K562 (cell line): ENCODE data around the gene C10orf95. TPM values are rescaled to one million over a fixed set of nuclear protein-coding genes. Genes with fewer than 3 reads are reported as not detected.

Experiments used
- HDAC8 ChIP-seq: fragments of 450-650 bp; IDR thresholded peaks from 2 replicates; pipeline ENCODE4 v1.6.1; 2016; ENCODE audit warnings: mild to moderate bottlenecking, missing genetic modification characterization, moderate library complexity, missing compliant biosample characterization
- HNRNPLL ChIP-seq: fragments of 200-400 bp; formaldehyde crosslinking; IDR thresholded peaks from 2 replicates; pipeline ENCODE4 v1.6.1; 2017; ENCODE audit warnings: low read length, low read depth, mild to moderate bottlenecking; ENCODE audit not compliant: poor library complexity, severe bottlenecking
- KHSRP ChIP-seq: fragments of 450-650 bp; IDR thresholded peaks from 2 replicates; pipeline ENCODE4 v1.6.1; 2017
- MAZ ChIP-seq, 2 experiments: fragments of 450-650 bp in 1 of 2; sonication (generic) in 1 of 2; formaldehyde crosslinking; IDR thresholded peaks in 1 of 2; conservative IDR thresholded peaks in 1 of 2; 2 replicates each; pipeline versions ENCODE4 v1.4.0 to v1.5.0; 2020; ENCODE audit warnings: mild to moderate bottlenecking in 1 of 2, missing genetic modification reagents in 1 of 2
- NEUROD1 ChIP-seq: fragments of 150-350 bp; IDR thresholded peaks from 2 replicates; pipeline ENCODE4 v1.6.1; 2014; ENCODE audit warnings: borderline replicate concordance, low read length, low read depth; ENCODE audit not compliant: partially characterized antibody
- POLR2AphosphoS5 ChIP-seq: IDR thresholded peaks from 2 replicates; pipeline ENCODE4 v1.6.1; 2011; ENCODE audit warnings: mild to moderate bottlenecking, low read depth, low read length, moderate library complexity; ENCODE audit not compliant: control insufficient read depth, insufficient read depth
- POU5F1 ChIP-seq: fragments of 150-350 bp; IDR thresholded peaks from 2 replicates; pipeline ENCODE4 v1.6.1; 2014; ENCODE audit warnings: borderline replicate concordance, low read length, low read depth, mild to moderate bottlenecking; ENCODE audit not compliant: partially characterized antibody
- RBM22 ChIP-seq: fragments of 200-400 bp; formaldehyde crosslinking; IDR thresholded peaks from 2 replicates; pipeline ENCODE4 v1.6.1; 2018; ENCODE audit warnings: low read length, low read depth; ENCODE audit not compliant: poor library complexity, severe bottlenecking
- TEAD1 ChIP-seq, 2 experiments: fragments of 450-650 bp in 1 of 2; sonication (generic) in 1 of 2; formaldehyde crosslinking; IDR thresholded peaks; 2 replicates each; pipeline versions ENCODE4 v1.4.0 to v1.8.0; 2020 to 2022; ENCODE audit warnings: mild to moderate bottlenecking in 2 of 2, missing genetic modification reagents in 1 of 2
- TEAD2 ChIP-seq: fragments of 450-650 bp; IDR thresholded peaks from 2 replicates; pipeline ENCODE4 v1.6.1; 2016; ENCODE audit warnings: missing genetic modification characterization, control low read depth, missing compliant biosample characterization
- TRIM28 ChIP-seq: fragments of 450-650 bp; IDR thresholded peaks from 2 replicates; pipeline ENCODE4 v1.6.1; 2017
- ZNF184 ChIP-seq: sonication (generic); formaldehyde crosslinking; IDR thresholded peaks from 2 replicates; pipeline ENCODE4 v1.5.0; 2020; ENCODE audit warnings: missing genetic modification reagents
- ZNF408 ChIP-seq: fragments of 250-450 bp; sonication (Bioruptor Pico); IDR thresholded peaks from 2 replicates; pipeline ENCODE4 v1.4.0; 2020; ENCODE audit warnings: low read depth, mild to moderate bottlenecking, moderate library complexity
- ZNF589 ChIP-seq: fragments of 200-800 bp; sonication (Bioruptor generic); IDR thresholded peaks from 2 replicates; pipeline ENCODE4 v1.6.1; 2016; ENCODE audit warnings: low read depth, missing genetic modification characterization, missing compliant biosample characterization
- ZNF75A ChIP-seq: fragments of 450-650 bp; formaldehyde crosslinking; IDR thresholded peaks from 2 replicates; pipeline ENCODE4 v1.4.0; 2020; ENCODE audit warnings: mild to moderate bottlenecking
- polyA plus RNA-seq, 8 experiments: library from polyadenylated mRNA; depleted of rRNA in 4 of 8; stranded (reverse) in 5 of 8; unstranded in 3 of 8; fragments of >200 nt; fragmentation: Nextera tagmentation in 2 of 8; fragmentation: Illumina TruSeq in 1 of 8; extraction: Ambion mirVana in 2 of 8; extraction: Trizol in 1 of 8; gene quantifications; 2 replicates each; pipeline versions ENCODE4 v1.2.1 to v1.2.3, GENCODE V29; 2011 to 2014; ENCODE audit warnings: inconsistent platforms in 1 of 8, missing spikeins in 1 of 8
- total RNA-seq, 7 experiments: library from RNA; depleted of rRNA in 6 of 7; stranded (reverse); fragments of >200 nt in 6 of 7; fragmentation: Illumina TruSeq in 2 of 7; extraction: Trizol in 2 of 7; gene quantifications; 2 replicates each; pipeline versions ENCODE4 v1.2.1 to v1.2.3, GENCODE V29; 2011 to 2021; ENCODE audit warnings: low replicate concordance in 1 of 7
- TF ChIP-seq, protein P1 (sequence below): sonication (generic); formaldehyde crosslinking; IDR thresholded peaks from 2 replicates; pipeline ENCODE4 v1.8.0; 2022; ENCODE audit warnings: mild to moderate bottlenecking, missing genetic modification reagents
- TF ChIP-seq, protein P2 (sequence below): sonication (generic); formaldehyde crosslinking; IDR thresholded peaks from 2 replicates; pipeline ENCODE4 v1.4.0; 2020; ENCODE audit warnings: mild to moderate bottlenecking, missing genetic modification reagents
- TF ChIP-seq, protein P3 (sequence below), 2 experiments: IDR thresholded peaks; 2 replicates each; pipeline ENCODE4 v1.6.1; 2012; ENCODE audit warnings: improper control_type of control experiment in 2 of 2, low read depth in 2 of 2, low read length in 2 of 2, borderline replicate concordance in 1 of 2

C10orf95 gene
- total and polyA plus RNA-seq, 9 of the 15 experiments (the other 6 are each of a cell fraction or from before 2014, with no cell fraction given) = 0.03 to 0.41 (median 0.17) TPM; not detected in 1

DNA sequence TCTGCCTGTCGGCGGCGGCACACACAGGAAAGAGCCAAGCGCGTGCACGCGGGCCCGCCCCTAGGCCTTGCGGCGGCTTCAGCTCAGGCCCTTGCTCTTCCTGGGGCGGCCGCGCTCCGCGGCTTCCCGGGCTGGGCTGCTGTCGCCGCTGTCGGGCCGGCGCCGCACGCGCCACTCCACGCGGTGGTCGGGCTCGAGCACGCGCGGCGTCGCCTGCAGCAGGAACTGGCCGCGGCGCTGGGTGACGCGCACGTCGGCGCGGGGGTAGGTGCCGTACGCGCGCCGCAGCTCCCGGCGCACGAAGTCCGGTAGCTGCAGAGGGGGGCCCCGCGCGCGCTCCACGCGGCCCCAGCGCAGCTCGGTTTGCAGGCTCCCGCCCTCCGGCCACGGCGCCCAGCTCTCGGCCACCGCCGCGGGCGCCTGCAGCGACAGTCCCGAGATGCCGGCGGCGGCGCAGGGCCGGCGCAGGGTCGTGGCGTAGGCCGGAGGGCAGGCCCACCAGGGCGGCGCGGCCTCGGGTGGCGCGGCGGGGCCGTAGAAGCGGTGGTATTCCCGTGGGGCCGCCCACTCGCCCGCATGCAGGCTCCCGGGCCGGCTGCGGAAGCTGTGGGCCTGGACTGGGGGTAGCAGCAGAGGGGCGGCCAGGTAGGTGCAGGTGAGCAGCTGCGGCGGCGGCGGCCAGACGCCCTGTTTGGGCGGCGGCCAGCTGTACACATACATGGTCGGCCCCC lies 804 bp downstream of the C10orf95 start (continued):
- TF ChIP-seq HDAC8 = 0 out of 2 replicates have a peak, but pooled peaks have one; percentile 27
- no peak for TF ChIP-seq POU5F1
- peak; percentile 36 for TF ChIP-seq HNRNPLL
- peak; percentile 55 for TF ChIP-seq RBM22
- TF ChIP-seq TEAD2 (tag) = no peak
- TF ChIP-seq ZNF589 (CRISPR knock-in tag) = peak; percentile 64; the same call in 1 of the 2 replicates
- TF ChIP-seq, protein P1, sequence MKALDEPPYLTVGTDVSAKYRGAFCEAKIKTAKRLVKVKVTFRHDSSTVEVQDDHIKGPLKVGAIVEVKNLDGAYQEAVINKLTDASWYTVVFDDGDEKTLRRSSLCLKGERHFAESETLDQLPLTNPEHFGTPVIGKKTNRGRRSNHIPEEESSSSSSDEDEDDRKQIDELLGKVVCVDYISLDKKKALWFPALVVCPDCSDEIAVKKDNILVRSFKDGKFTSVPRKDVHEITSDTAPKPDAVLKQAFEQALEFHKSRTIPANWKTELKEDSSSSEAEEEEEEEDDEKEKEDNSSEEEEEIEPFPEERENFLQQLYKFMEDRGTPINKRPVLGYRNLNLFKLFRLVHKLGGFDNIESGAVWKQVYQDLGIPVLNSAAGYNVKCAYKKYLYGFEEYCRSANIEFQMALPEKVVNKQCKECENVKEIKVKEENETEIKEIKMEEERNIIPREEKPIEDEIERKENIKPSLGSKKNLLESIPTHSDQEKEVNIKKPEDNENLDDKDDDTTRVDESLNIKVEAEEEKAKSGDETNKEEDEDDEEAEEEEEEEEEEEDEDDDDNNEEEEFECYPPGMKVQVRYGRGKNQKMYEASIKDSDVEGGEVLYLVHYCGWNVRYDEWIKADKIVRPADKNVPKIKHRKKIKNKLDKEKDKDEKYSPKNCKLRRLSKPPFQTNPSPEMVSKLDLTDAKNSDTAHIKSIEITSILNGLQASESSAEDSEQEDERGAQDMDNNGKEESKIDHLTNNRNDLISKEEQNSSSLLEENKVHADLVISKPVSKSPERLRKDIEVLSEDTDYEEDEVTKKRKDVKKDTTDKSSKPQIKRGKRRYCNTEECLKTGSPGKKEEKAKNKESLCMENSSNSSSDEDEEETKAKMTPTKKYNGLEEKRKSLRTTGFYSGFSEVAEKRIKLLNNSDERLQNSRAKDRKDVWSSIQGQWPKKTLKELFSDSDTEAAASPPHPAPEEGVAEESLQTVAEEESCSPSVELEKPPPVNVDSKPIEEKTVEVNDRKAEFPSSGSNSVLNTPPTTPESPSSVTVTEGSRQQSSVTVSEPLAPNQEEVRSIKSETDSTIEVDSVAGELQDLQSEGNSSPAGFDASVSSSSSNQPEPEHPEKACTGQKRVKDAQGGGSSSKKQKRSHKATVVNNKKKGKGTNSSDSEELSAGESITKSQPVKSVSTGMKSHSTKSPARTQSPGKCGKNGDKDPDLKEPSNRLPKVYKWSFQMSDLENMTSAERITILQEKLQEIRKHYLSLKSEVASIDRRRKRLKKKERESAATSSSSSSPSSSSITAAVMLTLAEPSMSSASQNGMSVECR (CRISPR knock-in tag) = peak; percentile 71
- no peak for TF ChIP-seq POLR2AphosphoS5
- TF ChIP-seq, protein P2, sequence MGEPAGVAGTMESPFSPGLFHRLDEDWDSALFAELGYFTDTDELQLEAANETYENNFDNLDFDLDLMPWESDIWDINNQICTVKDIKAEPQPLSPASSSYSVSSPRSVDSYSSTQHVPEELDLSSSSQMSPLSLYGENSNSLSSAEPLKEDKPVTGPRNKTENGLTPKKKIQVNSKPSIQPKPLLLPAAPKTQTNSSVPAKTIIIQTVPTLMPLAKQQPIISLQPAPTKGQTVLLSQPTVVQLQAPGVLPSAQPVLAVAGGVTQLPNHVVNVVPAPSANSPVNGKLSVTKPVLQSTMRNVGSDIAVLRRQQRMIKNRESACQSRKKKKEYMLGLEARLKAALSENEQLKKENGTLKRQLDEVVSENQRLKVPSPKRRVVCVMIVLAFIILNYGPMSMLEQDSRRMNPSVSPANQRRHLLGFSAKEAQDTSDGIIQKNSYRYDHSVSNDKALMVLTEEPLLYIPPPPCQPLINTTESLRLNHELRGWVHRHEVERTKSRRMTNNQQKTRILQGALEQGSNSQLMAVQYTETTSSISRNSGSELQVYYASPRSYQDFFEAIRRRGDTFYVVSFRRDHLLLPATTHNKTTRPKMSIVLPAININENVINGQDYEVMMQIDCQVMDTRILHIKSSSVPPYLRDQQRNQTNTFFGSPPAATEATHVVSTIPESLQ (CRISPR knock-in tag) = 0 out of 2 replicates have a peak, but pooled peaks have one; percentile 82
- peak in 1 of 2 experiments; percentile 16; a peak in 1 of 4 replicates for TF ChIP-seq TEAD1 (CRISPR knock-in tag; IDR thresholded peaks at IDR 0.05)
- TF ChIP-seq ZNF408 (CRISPR knock-in tag) = no peak
- no peak for TF ChIP-seq TRIM28
- TF ChIP-seq KHSRP = no peak
- TF ChIP-seq MAZ (CRISPR knock-in tag; conservative IDR thresholded peaks at IDR 0.05 in 1 of 2, IDR thresholded peaks at IDR 0.05 in 1 of 2) = peak in 1 of 2 experiments; percentile 82; a peak in 3 of 4 replicates
- TF ChIP-seq, protein P3, sequence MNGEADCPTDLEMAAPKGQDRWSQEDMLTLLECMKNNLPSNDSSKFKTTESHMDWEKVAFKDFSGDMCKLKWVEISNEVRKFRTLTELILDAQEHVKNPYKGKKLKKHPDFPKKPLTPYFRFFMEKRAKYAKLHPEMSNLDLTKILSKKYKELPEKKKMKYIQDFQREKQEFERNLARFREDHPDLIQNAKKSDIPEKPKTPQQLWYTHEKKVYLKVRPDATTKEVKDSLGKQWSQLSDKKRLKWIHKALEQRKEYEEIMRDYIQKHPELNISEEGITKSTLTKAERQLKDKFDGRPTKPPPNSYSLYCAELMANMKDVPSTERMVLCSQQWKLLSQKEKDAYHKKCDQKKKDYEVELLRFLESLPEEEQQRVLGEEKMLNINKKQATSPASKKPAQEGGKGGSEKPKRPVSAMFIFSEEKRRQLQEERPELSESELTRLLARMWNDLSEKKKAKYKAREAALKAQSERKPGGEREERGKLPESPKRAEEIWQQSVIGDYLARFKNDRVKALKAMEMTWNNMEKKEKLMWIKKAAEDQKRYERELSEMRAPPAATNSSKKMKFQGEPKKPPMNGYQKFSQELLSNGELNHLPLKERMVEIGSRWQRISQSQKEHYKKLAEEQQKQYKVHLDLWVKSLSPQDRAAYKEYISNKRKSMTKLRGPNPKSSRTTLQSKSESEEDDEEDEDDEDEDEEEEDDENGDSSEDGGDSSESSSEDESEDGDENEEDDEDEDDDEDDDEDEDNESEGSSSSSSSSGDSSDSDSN (IDR thresholded peaks at IDR 0.05; ENCODE audit: borderline replicate concordance in 1 of 2, low read depth in 2 of 2, low read length in 2 of 2) = peak; percentile 80 to 85; a peak in 3 of 4 replicates
- no peak for TF ChIP-seq ZNF75A
- TF ChIP-seq NEUROD1 = no peak
- no peak for TF ChIP-seq ZNF184 (CRISPR knock-in tag)
